Renal cortex interstitium (tissue), 11 donors: ENCODE measurements around the gene CXADR. TPM values are rescaled to one million over a fixed set of nuclear protein-coding genes. Genes with fewer than 3 reads are reported as not detected.

Experiments
- DNase-seq, 11 donors: peaks; one replicate each; pipeline ENCODE4 v3.0.0-alpha.2; 2013; ENCODE audit warnings: low read depth in 9 of 11, low spot score in 4 of 11; ENCODE audit errors: extremely low read depth in 1 of 11
- polyA plus RNA-seq, 3 donors: library from polyadenylated mRNA; unstranded; fragments of 120-200 nt; gene quantifications; one replicate each; pipeline ENCODE4 v1.2.1, GENCODE V29; 2013; ENCODE audit not compliant: insufficient read length in 3 of 3

CXADR gene
- polyA plus RNA-seq, 3 donors, result 31.6 to 38.9 (median 37.0) TPM

- DNase-seq, result peak in 1 of 11 donors; percentile 5
Observed at GRCh38 chr21:17572431-17572830, 59.6 kb downstream of the CXADR start.

GRCh38 chr21:17575076-17575475 is 62.2 kb downstream of the CXADR start:
- no peak for DNase-seq

GRCh38 chr21:17576080-17576835 is 63.4 kb downstream of the CXADR start:
- DNase-seq, result no peak

- no peak for DNase-seq
Observed at GRCh38 chr21:17577701-17578100, 64.9 kb downstream of the CXADR start.

GRCh38 chr21:17578162-17578561 is 65.3 kb downstream of the CXADR start:
- no peak for DNase-seq

GRCh38 chr21:17578876-17579275 is 66.0 kb downstream of the CXADR start:
- DNase-seq, result no peak

- DNase-seq, result no peak
Observed at GRCh38 chr21:17580319-17580718, 67.5 kb downstream of the CXADR start.

GRCh38 chr21:17583898-17584297 is 71.1 kb downstream of the CXADR start:
- no peak for DNase-seq

GRCh38 chr21:17585875-17586450 is 73.1 kb downstream of the CXADR start:
- peak in 7 of 11 donors; percentile 15 to 52 (median 26) for DNase-seq

- no peak for DNase-seq
Observed at GRCh38 chr21:17590430-17590829, 77.6 kb downstream of the CXADR start.

GRCh38 chr21:17597680-17598079 is 84.8 kb downstream of the CXADR start:
- DNase-seq, result no peak

GRCh38 chr21:17598437-17598836 is 85.6 kb downstream of the CXADR start:
- DNase-seq, result no peak

- DNase-seq, result no peak
Observed at GRCh38 chr21:17602874-17603273, 90.0 kb downstream of the CXADR start.

GRCh38 chr21:17607684-17608083 is 94.8 kb downstream of the CXADR start:
- no peak for DNase-seq

GRCh38 chr21:17609681-17610080 is 96.8 kb downstream of the CXADR start:
- DNase-seq, result no peak

- DNase-seq, result peak in 5 of 11 donors; percentile 0 to 3 (median 3)
Observed at GRCh38 chr21:17610911-17611310, 98.1 kb downstream of the CXADR start.

- peak; percentile 74 to 89 (median 83) for DNase-seq
Observed at GRCh38 chr21:17611414-17612022, 98.7 kb downstream of the CXADR start.

GRCh38 chr21:17612023-17612564 is 99.3 kb downstream of the CXADR start:
- peak; percentile 1 to 41 (median 19) for DNase-seq

GRCh38 chr21:17612565-17613241 is 99.9 kb downstream of the CXADR start, which contains the start of gene BTG3:
Gene BTG3, minus strand, starts transcription at chr21:17612901. Its CDS starts 3,757 bp downstream, at chr21:17609144.
- peak; percentile 54 to 81 (median 72) for DNase-seq
